LNCAP (cell line): ENCODE measurements around the gene ERBB2.

Experiments used
- TF ChIP-seq, protein P1 (sequence below): fragments of 450-650 bp; IDR thresholded peaks from 2 replicates; pipeline ENCODE4 v1.5.1; 2017; ENCODE audit warnings: mild to moderate bottlenecking

The ERBB2 gene

DNA sequence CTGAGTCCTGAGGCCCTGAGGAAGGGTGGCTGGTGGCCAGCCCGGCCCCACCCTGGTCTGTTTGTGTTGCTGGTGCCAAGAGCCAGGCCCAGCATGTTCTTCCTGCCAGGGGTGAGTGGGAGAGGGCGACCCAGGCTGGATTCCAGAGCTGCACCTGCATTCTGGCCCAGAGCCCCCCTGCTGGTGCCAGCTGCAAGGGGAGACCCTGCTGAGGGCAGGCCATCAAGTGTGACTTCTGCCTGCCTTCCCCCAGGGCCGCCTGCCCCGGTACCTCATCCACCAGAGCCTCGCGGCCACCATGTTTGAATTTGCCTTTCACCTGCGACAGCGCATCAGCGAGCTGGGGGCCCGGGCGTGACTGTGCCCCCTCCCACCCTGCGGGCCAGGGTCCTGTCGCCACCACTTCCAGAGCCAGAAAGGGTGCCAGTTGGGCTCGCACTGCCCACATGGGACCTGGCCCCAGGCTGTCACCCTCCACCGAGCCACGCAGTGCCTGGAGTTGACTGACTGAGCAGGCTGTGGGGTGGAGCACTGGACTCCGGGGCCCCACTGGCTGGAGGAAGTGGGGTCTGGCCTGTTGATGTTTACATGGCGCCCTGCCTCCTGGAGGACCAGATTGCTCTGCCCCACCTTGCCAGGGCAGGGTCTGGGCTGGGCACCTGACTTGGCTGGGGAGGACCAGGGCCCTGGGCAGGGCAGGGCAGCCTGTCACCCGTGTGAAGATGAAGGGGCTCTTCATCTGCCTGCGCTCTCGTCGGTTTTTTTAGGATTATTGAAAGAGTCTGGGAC, 37.1 kb upstream of the ERBB2 start:
- TF ChIP-seq, protein P1, sequence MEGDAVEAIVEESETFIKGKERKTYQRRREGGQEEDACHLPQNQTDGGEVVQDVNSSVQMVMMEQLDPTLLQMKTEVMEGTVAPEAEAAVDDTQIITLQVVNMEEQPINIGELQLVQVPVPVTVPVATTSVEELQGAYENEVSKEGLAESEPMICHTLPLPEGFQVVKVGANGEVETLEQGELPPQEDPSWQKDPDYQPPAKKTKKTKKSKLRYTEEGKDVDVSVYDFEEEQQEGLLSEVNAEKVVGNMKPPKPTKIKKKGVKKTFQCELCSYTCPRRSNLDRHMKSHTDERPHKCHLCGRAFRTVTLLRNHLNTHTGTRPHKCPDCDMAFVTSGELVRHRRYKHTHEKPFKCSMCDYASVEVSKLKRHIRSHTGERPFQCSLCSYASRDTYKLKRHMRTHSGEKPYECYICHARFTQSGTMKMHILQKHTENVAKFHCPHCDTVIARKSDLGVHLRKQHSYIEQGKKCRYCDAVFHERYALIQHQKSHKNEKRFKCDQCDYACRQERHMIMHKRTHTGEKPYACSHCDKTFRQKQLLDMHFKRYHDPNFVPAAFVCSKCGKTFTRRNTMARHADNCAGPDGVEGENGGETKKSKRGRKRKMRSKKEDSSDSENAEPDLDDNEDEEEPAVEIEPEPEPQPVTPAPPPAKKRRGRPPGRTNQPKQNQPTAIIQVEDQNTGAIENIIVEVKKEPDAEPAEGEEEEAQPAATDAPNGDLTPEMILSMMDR: no peak

DNA sequence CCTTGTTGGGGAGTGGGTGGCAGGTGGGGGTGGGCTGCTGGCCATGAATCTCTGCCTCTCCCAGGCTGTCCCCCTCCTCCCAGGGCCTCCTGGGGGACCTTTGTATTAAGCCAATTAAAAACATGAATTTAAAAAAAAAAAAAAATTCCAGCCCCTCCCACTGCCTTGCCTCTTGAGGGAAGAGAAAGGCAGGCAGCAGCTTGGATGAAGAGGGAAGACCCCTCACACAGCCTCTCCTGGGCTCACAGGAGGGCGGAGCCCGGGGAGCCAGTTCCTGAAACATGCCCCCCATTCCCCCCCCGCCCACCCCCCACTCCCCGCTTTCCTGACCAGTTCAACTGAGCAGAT, 36.5 kb upstream of the ERBB2 start:
- TF ChIP-seq, protein P1: no peak

DNA sequence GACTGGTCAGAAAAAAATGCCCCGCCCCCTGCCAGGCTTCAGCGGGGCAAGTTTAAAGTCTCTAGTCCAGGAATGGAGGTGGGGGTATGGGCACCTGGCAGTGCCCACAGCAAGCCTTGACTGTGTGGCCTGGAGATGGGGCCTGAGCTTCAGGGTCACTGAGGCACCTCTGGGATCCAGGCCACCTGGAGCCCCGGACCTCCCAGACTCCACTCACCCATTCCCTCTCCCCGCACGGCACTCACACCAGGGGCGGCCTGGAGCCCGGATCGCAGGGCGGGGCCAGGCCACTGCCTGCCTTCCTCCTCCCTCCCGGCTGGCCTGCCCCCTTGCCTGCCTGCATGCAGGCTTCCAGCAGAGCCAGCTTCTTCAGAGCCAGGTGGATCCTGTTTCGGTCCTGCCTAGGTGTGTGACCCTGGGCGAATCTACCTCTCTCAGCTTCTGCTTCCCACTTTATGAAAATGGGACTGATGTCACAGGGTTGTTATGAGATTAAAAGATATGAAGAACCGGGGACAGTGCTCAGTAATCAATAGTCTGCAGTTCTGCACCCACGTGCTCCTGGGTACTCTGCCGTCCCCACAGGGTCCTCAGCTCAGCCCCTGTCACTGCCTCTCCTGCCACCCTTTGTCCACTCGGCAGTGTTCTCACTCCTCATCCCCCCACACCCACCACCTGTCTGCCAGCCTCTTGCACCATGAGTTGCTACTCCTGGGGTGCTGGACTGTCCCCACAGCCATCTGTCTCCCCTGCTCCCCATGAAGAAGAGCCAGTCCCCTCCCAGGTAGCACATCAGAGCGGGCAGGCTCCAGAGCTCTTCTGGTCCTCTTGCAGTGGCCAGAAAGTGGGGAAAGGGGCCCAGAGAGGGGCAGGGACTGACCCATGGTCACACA, 35.9 kb upstream of the ERBB2 start:
- TF ChIP-seq, protein P1: no peak

DNA sequence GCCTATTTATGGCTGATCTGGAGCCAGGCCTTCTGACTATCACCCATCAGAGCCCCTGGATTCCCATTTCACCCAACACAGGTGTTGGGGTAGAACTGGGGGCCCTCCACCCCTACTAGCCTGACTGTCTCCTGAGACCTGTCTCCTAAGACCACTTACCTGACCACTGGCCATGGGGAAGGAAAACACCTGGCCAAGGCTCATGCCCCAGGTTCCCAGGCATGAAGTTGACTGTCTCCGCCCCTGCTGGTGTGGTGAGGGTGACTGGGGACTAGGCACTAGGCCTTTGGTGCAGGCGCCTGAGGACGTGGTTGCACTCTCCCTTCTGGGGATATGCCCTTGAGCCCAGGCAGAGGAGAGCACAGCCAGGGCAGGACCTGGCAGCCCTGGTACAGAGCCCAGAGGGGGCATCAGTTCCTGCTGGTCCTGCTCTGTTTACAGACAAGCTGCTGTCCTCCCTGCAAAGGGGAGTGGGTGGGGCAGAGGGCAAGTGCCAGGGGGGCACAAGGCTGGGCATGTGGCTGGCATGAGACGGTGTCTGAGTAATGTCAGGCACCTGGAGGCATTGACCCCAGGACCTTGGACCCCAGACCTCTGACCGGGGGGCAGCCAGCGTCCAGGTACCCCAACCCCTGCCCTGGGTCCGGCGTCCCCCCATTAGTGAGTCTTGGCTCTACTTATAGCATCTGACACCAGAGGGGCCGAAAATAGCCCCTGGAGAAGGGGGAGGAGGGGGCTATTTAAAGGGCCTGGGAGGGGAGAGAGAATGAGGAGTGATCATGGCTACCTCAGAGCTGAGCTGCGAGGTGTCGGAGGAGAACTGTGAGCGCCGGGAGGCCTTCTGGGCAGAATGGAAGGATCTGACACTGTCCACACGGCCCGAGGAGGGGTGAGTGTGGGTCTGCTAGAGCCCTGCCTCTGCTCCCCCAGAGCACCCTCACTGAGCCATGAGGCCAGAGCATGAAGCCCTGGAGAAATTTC, 35.0 kb upstream of the ERBB2 start, which contains the start of gene TCAP:
TSS of gene TCAP (plus strand) at position 769 of the 981 bp plus-strand sequence. CDS start at position 780, 11 bp downstream.
- TF ChIP-seq, protein P1: no peak

DNA sequence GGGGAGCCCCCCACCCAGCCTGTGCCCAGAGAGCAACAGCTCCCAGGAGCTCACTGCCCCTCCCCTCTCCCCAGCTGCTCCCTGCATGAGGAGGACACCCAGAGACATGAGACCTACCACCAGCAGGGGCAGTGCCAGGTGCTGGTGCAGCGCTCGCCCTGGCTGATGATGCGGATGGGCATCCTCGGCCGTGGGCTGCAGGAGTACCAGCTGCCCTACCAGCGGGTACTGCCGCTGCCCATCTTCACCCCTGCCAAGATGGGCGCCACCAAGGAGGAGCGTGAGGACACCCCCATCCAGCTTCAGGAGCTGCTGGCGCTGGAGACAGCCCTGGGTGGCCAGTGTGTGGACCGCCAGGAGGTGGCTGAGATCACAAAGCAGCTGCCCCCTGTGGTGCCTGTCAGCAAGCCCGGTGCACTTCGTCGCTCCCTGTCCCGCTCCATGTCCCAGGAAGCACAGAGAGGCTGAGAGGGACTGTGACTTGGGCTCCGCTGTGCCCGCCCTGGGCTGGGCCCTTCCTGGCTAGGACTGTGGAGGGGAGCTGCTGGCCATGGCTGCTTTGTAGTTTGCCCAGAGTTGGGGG, 34.1 kb upstream of the ERBB2 start:
- TF ChIP-seq, protein P1: no peak

DNA sequence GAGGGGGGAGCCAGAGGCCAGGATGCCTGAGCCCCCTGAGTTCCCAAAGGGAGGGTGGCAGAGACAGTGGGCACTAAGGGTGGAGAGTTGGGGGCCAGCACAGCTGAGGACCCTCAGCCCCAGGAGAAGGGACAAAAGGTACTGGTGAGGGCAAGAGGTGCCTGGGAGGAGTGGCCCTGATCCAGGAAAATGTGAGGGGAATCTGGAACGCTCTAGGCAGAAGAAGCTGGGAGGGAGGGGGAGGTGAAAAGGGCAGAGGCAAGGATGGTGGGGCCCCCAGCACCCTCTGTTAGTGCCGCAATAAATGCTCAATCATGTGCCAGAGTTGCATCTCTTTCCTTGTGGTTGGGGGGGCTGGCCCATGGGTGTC, 33.6 kb upstream of the ERBB2 start:
- TF ChIP-seq, protein P1: no peak
